Hepatocyte (in vitro differentiated cells): ENCODE measurements around the gene JRKL. TPM values are rescaled to one million over a fixed set of nuclear protein-coding genes. Genes with fewer than 3 reads are reported as not detected.
"Not testable (repeated sequence)": the region's sequence is repeated elsewhere in the genome, so short reads cannot be mapped to it uniquely, and the experiment has no call there.

Experiments
- DNase-seq: peaks from one replicate; pipeline ENCODE4 v3.0.0-alpha.2; 2016; ENCODE audit warnings: low spot score
- H2AFZ ChIP-seq: fragments of 200-600 bp; sonication (generic); 2 replicates; pipeline ENCODE4 v1.6.0; 2016; ENCODE audit warnings: antibody characterized with exemption, mild to moderate bottlenecking
- H3K27ac ChIP-seq: fragments of 200-600 bp; sonication (generic); 2 replicates; pipeline ENCODE4 v1.5.1; 2016; ENCODE audit warnings: mild to moderate bottlenecking
- H3K27me3 ChIP-seq: fragments of 200-600 bp; sonication (generic); 2 replicates; pipeline ENCODE4 v1.6.1; 2016
- H3K36me3 ChIP-seq: fragments of 200-600 bp; sonication (generic); replicated peaks from 2 replicates; pipeline ENCODE4 v1.5.1; 2016; ENCODE audit warnings: low read depth; ENCODE audit not compliant: insufficient read depth
- H3K4me1 ChIP-seq: fragments of 200-600 bp; sonication (generic); 2 replicates; pipeline ENCODE4 v1.5.1; 2016; ENCODE audit warnings: mild to moderate bottlenecking, moderate library complexity; ENCODE audit not compliant: insufficient read depth
- H3K4me2 ChIP-seq: fragments of 200-600 bp; sonication (generic); 2 replicates; pipeline ENCODE4 v1.6.0; 2016
- H3K4me3 ChIP-seq: fragments of 200-600 bp; sonication (generic); 2 replicates; pipeline ENCODE4 v1.5.1; 2016; ENCODE audit warnings: mild to moderate bottlenecking
- H3K79me2 ChIP-seq: fragments of 200-600 bp; sonication (generic); 2 replicates; pipeline ENCODE4 v1.6.0; 2017; ENCODE audit warnings: mild to moderate bottlenecking
- H3K9me2 ChIP-seq: fragments of 200-600 bp; sonication (generic); replicated peaks from 2 replicates; pipeline ENCODE4 v1.6.0; 2017; ENCODE audit warnings: mild to moderate bottlenecking; ENCODE audit not compliant: insufficient read depth
- H3K9me3 ChIP-seq: fragments of 200-600 bp; sonication (generic); 2 replicates; pipeline ENCODE4 v1.5.1; 2016; ENCODE audit warnings: low read depth, mild to moderate bottlenecking
- H4K20me1 ChIP-seq: fragments of 200-600 bp; sonication (generic); 2 replicates; pipeline ENCODE4 v1.6.0; 2016; ENCODE audit warnings: mild to moderate bottlenecking; ENCODE audit not compliant: insufficient read depth, poor library complexity, severe bottlenecking
- EZH2 ChIP-seq: fragments of 200-600 bp; sonication (generic); IDR thresholded peaks from 2 replicates; pipeline ENCODE4 v1.6.1; 2016; ENCODE audit warnings: antibody characterized with exemption, mild to moderate bottlenecking, borderline replicate concordance
- EZH2phosphoT487 ChIP-seq: fragments of 200-600 bp; sonication (generic); IDR thresholded peaks from one replicate; pipeline ENCODE4 v1.6.1; 2018; ENCODE audit warnings: antibody characterized with exemption, mild to moderate bottlenecking, low read depth, moderate library complexity; ENCODE audit not compliant: unreplicated experiment, severe bottlenecking
- WGBS: methylation state at CpG from one replicate; pipeline ENCODE4 v1.1.6; 2016; ENCODE audit warnings: low lambda C conversion rate; ENCODE audit errors: missing lambda C conversion rate; 5-methylcytosine and 5-hydroxymethylcytosine counted together
- polyA plus RNA-seq: library from polyadenylated mRNA; unstranded; fragments of >200 nt; fragmentation: Nextera tagmentation; extraction: Ambion mirVana; gene quantifications from 2 replicates; pipeline ENCODE4 v1.2.1, GENCODE V29; 2016
- total RNA-seq: library from RNA; depleted of rRNA; stranded (reverse); fragments of >200 nt; gene quantifications from 2 replicates; pipeline ENCODE4 v1.2.3, GENCODE V29; 2014
- TF ChIP-seq, protein P1 (sequence below): fragments of 200-600 bp; sonication (generic); IDR thresholded peaks from 2 replicates; pipeline ENCODE4 v1.5.1; 2016; ENCODE audit warnings: antibody characterized with exemption, mild to moderate bottlenecking; ENCODE audit not compliant: poor library complexity

The JRKL gene
- total and polyA plus RNA-seq, 2 experiments from 2014 or later = 5.4 to 9.5 TPM

DNA sequence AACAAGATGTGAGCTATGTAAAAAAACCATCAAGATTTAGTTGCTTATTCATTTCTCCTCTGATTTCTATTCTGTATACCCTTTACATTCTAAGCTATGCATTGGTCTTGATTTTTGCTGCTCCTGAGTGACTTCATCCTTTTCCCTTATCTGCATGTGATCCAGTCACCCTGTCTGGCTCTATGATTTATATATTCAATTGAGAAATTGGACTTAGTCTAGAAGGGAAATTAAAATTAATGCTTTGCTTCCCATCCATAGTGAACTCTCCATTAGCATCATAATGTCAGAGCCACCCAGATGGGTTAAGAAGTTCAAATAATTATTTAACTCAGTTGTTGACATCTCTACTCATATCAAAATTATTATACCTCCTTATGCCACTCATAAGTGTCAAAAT, 5.0 kb downstream of the JRKL start:
- Histone ChIP-seq H3K4me3 (no peak overlapping the region), H3K4me1 (peaks cover 7% of the 10 kb centered on the region), H3K9me3 (no peaks in the 10 kb centered on the region), H3K4me2 (no peak overlapping the region), H3K27me3 (no peaks in the 10 kb centered on the region), H2AFZ (no peak overlapping the region), H3K27ac (no peak overlapping the region), H3K79me2 (peaks cover 23% of the 10 kb centered on the region), H3K36me3 (no peaks in the 10 kb centered on the region), H4K20me1 (no peaks in the 10 kb centered on the region), H3K9me2 (no peaks in the 10 kb centered on the region)
- no peak for DNase-seq
- TF ChIP-seq EZH2phosphoT487 (no peak), EZH2 (no peak)
- TF ChIP-seq, protein P1, sequence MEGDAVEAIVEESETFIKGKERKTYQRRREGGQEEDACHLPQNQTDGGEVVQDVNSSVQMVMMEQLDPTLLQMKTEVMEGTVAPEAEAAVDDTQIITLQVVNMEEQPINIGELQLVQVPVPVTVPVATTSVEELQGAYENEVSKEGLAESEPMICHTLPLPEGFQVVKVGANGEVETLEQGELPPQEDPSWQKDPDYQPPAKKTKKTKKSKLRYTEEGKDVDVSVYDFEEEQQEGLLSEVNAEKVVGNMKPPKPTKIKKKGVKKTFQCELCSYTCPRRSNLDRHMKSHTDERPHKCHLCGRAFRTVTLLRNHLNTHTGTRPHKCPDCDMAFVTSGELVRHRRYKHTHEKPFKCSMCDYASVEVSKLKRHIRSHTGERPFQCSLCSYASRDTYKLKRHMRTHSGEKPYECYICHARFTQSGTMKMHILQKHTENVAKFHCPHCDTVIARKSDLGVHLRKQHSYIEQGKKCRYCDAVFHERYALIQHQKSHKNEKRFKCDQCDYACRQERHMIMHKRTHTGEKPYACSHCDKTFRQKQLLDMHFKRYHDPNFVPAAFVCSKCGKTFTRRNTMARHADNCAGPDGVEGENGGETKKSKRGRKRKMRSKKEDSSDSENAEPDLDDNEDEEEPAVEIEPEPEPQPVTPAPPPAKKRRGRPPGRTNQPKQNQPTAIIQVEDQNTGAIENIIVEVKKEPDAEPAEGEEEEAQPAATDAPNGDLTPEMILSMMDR = no peak

DNA sequence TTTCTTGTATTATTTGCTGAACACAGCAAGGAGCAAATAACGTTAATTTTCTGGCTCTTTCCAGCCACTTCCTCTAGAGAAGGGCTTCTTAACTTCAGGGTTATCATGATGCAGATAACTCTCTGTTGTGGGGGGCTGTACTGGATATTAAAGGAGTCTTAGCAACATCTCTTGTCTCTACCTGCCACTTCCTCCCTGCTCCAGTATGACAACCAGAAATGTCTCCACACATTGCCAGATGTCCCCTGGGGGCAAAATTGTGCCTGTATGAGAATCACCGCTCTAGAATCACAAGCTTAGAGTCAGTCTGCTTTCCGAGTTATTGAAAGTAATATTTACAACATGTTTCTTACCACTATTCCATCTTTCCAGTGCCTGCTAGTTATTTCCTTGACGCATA, 6.8 kb downstream of the JRKL start:
- Histone ChIP-seq H3K36me3 (no peaks in the 10 kb centered on the region), H3K4me1 (no peaks in the 10 kb centered on the region), H4K20me1 (no peaks in the 10 kb centered on the region), H3K4me3 (no peak overlapping the region), H2AFZ (no peak overlapping the region), H3K27ac (no peak overlapping the region), H3K4me2 (no peak overlapping the region), H3K79me2 (peaks cover 8% of the 10 kb centered on the region), H3K27me3 (no peaks in the 10 kb centered on the region), H3K9me2 (no peaks in the 10 kb centered on the region), H3K9me3 (no peaks in the 10 kb centered on the region)
- TF ChIP-seq EZH2phosphoT487 (no peak), EZH2 (no peak)
- TF ChIP-seq, protein P1 = no peak
- no peak for DNase-seq
- whole genome bisulfite sequencing = 74% methylated on average over 4 of the region's 4 CpGs

DNA sequence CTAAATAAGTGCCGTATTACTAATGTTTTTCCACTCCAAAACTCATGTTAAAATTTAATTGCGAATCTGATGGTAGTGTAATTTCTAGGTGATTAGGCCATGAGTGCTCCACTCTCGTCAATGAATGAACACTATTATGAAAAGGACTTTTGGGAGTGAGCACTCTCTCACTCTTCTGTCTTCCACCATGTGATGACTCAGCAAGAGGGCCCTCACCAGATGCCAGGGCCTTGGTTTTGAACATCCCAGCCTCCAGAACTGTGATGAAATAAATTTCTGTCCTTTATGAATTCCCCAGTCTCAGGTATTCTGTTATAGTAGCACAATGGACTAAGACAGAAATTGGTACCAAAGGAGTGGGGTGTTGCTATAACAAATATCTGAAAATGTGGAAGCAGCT, 8.1 kb downstream of the JRKL start:
- Histone ChIP-seq H3K4me3 (no peak overlapping the region), H2AFZ (no peak overlapping the region), H3K9me2 (no peaks in the 10 kb centered on the region), H3K9me3 (no peaks in the 10 kb centered on the region), H3K36me3 (no peaks in the 10 kb centered on the region), H3K27ac (no peak overlapping the region), H3K4me1 (no peaks in the 10 kb centered on the region), H3K27me3 (no peaks in the 10 kb centered on the region), H3K4me2 (no peak overlapping the region), H4K20me1 (no peaks in the 10 kb centered on the region), H3K79me2 (no peaks in the 10 kb centered on the region)
- DNase-seq = no peak
- WGBS = 97% methylated on average over 3 of the region's 3 CpGs
- TF ChIP-seq EZH2 (no peak), EZH2phosphoT487 (no peak)
- TF ChIP-seq, protein P1 = no peak

DNA sequence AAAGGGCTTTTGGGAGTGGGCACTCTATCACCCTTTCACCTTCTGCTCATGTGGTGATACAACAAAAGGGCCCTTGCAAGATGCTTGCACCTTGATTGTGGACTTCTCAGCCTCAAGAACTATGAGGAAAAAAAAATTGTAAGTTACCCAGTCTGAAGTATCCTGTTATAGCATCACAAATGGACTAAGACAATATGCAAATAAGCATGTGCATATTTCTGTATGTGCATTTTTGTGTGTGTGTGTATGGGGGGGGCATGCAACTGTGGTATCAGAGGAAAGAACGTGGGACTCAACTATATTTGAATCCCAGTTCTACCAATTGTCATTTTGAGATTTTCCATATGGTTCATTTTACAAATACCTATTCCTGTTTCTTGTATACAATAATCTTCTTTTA, 10.9 kb downstream of the JRKL start:
- 100% methylated on average over 1 of the region's 1 CpG for WGBS

DNA sequence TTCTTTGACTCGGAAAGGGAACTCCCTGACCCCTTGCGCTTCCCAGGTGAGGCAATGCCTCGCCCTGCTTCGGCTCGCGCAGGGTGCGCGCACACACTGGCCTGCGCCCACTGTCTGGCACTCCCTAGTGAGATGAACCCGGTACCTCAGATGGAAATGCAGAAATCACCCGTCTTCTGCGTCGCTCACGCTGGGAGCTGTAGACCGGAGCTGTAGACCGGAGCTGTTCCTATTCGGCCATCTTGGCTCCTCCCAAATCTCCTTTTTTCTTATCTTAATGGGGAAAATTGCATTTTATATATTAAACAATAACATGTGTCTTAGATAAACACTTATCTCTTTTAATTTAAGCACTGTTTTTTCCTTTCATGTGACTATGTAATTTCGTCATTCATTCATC, 21.6 kb downstream of the JRKL start:
- H3K27ac ChIP-seq, H3K4me1 ChIP-seq, DNase-seq, H3K79me2 ChIP-seq, H3K36me3 ChIP-seq, H3K9me2 ChIP-seq, H3K4me3 ChIP-seq, H3K27me3 ChIP-seq, H3K9me3 ChIP-seq, H4K20me1 ChIP-seq: not testable (repeated sequence)
- Histone ChIP-seq H3K4me2 (peak overlapping the region; percentile 51), H2AFZ (peak overlapping the region; percentile 52)
- WGBS = 65% methylated on average over 18 of the region's 18 CpGs

More for the DNA sequence above, 10.9 kb downstream of the JRKL start:
- Histone ChIP-seq H2AFZ (no peak overlapping the region), H3K9me2 (no peaks in the 10 kb centered on the region), H3K79me2 (no peaks in the 10 kb centered on the region), H3K9me3 (no peaks in the 10 kb centered on the region), H3K27ac (no peak overlapping the region), H3K27me3 (no peaks in the 10 kb centered on the region), H3K36me3 (no peaks in the 10 kb centered on the region), H3K4me1 (no peaks in the 10 kb centered on the region), H3K4me2 (no peak overlapping the region), H4K20me1 (no peaks in the 10 kb centered on the region), H3K4me3 (no peak overlapping the region)
- DNase-seq = no peak
- no peak for TF ChIP-seq EZH2
- TF ChIP-seq, protein P1 = no peak
- TF ChIP-seq EZH2phosphoT487 = no peak
